VCaP (cell line): Measurements from ENCODE around the gene GRIFIN.

Experiments
- H3K27ac ChIP-seq: fragments of 450-650 bp; 2 replicates; pipeline ENCODE4 v1.5.1; 2017
- TF ChIP-seq, protein P1 (sequence below): fragments of 450-650 bp; conservative IDR thresholded peaks from 2 replicates; pipeline ENCODE4 v1.5.1; 2017; ENCODE audit warnings: mild to moderate bottlenecking, moderate library complexity

Gene GRIFIN

DNA sequence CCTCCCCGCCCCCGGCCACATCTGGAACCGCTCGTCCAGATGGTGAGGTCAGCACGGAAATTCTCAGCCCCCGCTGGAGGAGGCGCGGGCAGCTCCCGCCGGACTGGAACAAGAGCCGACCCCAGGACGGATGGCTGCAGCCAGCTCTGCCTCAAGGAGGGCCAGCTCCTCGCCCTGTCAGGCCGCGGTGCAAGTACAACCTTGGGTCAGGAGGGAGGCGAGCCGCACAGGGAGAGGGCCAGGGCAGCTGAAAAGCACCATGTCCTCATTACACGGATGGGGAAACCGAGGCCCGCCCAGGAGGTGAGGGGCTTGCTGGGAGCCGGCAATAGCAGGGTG is 3.8 kb upstream of the GRIFIN start:
- TF ChIP-seq, protein P1, sequence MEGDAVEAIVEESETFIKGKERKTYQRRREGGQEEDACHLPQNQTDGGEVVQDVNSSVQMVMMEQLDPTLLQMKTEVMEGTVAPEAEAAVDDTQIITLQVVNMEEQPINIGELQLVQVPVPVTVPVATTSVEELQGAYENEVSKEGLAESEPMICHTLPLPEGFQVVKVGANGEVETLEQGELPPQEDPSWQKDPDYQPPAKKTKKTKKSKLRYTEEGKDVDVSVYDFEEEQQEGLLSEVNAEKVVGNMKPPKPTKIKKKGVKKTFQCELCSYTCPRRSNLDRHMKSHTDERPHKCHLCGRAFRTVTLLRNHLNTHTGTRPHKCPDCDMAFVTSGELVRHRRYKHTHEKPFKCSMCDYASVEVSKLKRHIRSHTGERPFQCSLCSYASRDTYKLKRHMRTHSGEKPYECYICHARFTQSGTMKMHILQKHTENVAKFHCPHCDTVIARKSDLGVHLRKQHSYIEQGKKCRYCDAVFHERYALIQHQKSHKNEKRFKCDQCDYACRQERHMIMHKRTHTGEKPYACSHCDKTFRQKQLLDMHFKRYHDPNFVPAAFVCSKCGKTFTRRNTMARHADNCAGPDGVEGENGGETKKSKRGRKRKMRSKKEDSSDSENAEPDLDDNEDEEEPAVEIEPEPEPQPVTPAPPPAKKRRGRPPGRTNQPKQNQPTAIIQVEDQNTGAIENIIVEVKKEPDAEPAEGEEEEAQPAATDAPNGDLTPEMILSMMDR = no peak
- H3K27ac ChIP-seq = no peak overlapping the region

DNA sequence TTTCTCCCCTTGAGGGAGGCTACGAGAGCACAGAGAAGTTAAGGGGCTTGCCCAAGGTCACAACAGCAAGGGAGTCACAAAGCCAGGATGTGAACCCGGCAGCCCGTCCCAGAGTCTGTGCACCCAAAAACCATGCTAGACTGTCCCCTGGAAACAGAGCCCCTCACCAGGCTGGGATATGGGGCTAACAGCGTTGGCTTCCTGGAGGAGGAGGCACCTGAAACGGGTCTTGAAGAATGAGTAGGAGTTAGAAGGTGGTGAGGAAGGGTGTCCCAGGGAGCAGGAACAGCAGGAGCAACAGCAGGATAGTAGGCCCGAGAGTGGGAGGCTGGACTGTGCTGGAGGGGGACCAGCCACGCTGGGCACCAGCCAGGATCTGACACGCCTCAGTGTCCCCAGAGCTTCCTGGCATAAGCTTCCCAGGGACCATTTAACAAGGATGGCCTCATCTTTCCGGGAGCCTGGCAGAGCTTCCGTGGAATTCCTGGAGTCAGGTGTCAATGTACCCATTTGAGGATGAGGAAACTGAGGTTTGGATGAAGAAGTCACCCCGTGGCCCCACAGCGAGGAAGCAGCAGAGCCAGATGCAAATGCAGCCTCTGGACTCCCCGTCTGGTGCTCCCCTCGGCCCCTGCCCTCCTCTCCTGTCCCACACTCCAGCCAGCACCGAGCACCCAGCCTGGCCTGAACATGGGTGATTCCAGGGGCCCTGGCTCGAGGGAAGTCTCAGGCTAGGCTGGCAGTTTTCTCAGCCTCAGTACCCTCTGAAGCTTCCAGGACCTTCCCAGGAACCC is 3.3 kb upstream of the GRIFIN start:
- TF ChIP-seq, protein P1 = no peak
- no peak overlapping the region for H3K27ac ChIP-seq

DNA sequence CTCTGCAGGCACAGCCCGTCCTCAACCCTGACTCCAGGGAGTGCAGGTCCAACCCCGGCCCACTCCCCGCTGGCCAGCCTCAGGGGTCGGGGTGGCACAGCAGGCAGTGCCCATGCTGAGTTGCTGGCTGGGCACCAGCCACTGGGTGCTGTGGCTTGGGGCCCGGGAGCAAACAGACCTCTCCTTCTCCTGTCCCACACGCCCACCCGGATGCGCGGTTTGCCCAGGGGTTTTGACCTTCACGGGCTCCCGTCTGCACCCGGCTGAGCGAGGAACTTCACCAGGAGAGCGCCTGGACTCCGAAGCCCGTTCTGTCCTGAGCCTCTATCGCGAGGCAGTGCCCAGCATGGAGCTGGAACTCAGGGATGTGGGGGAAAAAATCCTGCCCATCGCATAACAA is 2.6 kb upstream of the GRIFIN start:
- TF ChIP-seq, protein P1 = no peak
- no peak overlapping the region for H3K27ac ChIP-seq

DNA sequence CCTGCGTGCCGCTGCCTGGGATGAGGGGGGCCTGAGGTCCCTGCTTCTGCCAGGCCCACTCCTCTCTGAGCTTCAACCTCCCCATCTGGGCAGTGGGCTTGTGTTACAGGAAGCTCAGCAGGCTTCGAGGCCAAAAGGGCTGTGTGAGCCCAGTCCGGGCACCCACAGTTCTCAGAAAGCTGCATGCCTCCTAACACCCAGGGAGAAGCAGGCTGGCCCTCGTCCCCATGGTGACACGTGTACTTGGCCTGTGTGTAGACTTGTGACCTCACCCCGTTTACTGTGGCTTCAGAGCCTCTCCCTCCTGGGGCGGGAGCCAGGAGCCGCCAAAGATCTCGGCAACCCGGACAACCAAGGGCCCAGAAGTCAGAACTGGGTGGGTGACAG is 2.2 kb upstream of the GRIFIN start:
- TF ChIP-seq, protein P1 = no peak
- peak overlapping the region; percentile 42; the same call in 1 of the 2 replicates for H3K27ac ChIP-seq

DNA sequence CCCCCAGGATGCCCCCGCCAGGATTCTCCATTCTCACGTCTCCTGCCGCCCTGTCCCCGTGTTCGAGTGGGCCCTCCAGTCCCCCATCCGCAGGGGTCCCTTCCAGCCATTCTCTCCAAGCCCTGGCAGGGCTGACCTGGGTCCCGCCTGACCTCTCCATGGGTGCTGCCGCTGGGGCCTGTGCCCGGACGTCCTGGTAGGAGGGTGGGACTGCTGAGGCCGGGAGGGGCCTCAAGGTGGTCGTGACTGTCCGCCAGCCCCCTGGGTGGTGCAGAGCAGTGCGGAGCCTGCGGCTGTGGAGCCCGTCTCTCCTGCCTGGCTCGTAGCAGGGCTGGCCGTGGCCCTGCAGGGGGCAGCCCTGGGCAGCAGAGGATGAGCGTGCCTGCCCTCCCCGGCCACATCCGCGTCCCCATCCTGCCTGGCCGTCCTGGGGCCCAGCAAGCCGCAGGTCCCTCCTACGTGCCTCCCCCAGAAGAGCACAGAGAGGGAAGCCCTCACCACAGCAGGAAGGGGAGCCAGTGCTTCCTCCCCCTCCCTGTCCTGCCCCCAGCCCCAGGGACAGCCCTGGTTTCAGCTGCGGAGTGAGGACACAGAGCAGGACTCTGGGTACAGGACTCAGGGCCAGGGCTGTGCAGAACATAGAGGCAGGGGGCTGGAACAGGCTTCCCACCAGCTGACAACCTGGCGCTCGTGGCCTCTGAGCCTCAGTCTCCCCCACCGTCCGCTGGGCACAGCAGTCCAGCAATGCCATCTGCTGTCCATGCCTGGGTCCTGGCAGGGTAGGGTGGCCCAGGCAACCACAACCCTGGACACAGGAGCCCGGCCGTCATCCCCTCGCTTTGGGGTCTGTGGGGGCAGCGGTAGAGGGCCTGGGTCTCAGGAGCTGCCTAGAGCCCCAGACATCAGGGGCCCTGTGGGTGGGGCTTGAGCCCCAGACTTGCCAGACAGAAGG is 1.5 kb upstream of the GRIFIN start:
- TF ChIP-seq, protein P1 = peak; percentile 95
- peak overlapping the region; percentile 42; the same call in 1 of the 2 replicates for H3K27ac ChIP-seq

GRCh38 chr7:2476776-2477446 is 713 bp upstream of the GRIFIN start:
- peak overlapping the region; percentile 42; the same call in 1 of the 2 replicates for H3K27ac ChIP-seq
- TF ChIP-seq, protein P1 = no peak

- no peak overlapping the region for H3K27ac ChIP-seq
- TF ChIP-seq, protein P1 = no peak
Measured at GRCh38 chr7:2475678-2476015, 551 bp downstream of the GRIFIN start.
